ENCODE measurements around the gene RALGPS1. TPM values are rescaled to one million over a fixed set of nuclear protein-coding genes. Genes with fewer than 3 reads are reported as not detected.
"Not testable (repeated sequence)": the region's sequence is repeated elsewhere in the genome, so short reads cannot be mapped to it uniquely, and the experiment has no call there.

Gene RALGPS1
- total RNA-seq, 2 experiments from 2014 or later = 1.5 to 1.7 TPM

- POLR2A ChIA-PET = no interaction called here
- CTCF ChIA-PET = no interaction called here
These were observed 224.6 kb downstream of the RALGPS1 start for GRCh38 chr9:127139071-127139731.

GRCh38 chr9:127139775-127140174, 225.2 kb downstream of the RALGPS1 start:
- ChIA-PET CTCF (no interaction called here), POLR2A (no interaction called here)

GRCh38 chr9:127140181-127140580, 225.6 kb downstream of the RALGPS1 start:
- POLR2A ChIA-PET = no interaction called here
- CTCF ChIA-PET = no interaction called here

- ChIA-PET CTCF (interaction anchor here (0.6 to 0.9 kb wide), 2 partner anchors 10 to 368 kb away, joined by 4 to 5 read pairs; no protein-coding TSS in a partner anchor), POLR2A (no interaction called here)
These were observed 226.5 kb downstream of the RALGPS1 start for GRCh38 chr9:127140842-127141675.

- CTCF ChIA-PET = no interaction called here
- POLR2A ChIA-PET = no interaction called here
These were observed 227.7 kb downstream of the RALGPS1 start for GRCh38 chr9:127142291-127142690.

- POLR2A ChIA-PET = no interaction called here
- CTCF ChIA-PET = no interaction called here
These were observed 228.4 kb downstream of the RALGPS1 start for GRCh38 chr9:127142931-127143464.

GRCh38 chr9:127143920-127144465, 229.4 kb downstream of the RALGPS1 start:
- CTCF ChIA-PET = no interaction called here
- POLR2A ChIA-PET = no interaction called here

GRCh38 chr9:127144670-127145445, 230.3 kb downstream of the RALGPS1 start:
- ChIA-PET CTCF (no interaction called here), POLR2A (no interaction called here)

GRCh38 chr9:127146841-127147240, 232.3 kb downstream of the RALGPS1 start:
- CTCF ChIA-PET = interaction anchor here (0.7 kb wide), 1 partner anchor 206 kb away, joined by 3 read pairs; no protein-coding TSS in a partner anchor

GRCh38 chr9:127147251-127147650, 232.7 kb downstream of the RALGPS1 start:
- ChIA-PET POLR2A (no interaction called here), CTCF (no interaction called here)

More at GRCh38 chr9:127146841-127147240, 232.3 kb downstream of the RALGPS1 start:
- POLR2A ChIA-PET = not testable (repeated sequence)

GRCh38 chr9:127148014-127148413, 233.4 kb downstream of the RALGPS1 start:
- ChIA-PET POLR2A (no interaction called here), CTCF (no interaction called here)

- CTCF ChIA-PET = interaction anchor here (1.1 kb wide), 1 partner anchor 50 kb away, joined by 3 read pairs; no protein-coding TSS in a partner anchor
- POLR2A ChIA-PET = no interaction called here
These were observed 234.4 kb downstream of the RALGPS1 start for GRCh38 chr9:127149010-127149409.

- ChIA-PET POLR2A (no interaction called here), CTCF (interaction anchor here (1.1 kb wide), 1 partner anchor 49 kb away, joined by 3 read pairs; no protein-coding TSS in a partner anchor)
These were observed 235.1 kb downstream of the RALGPS1 start for GRCh38 chr9:127149463-127150390.

GRCh38 chr9:127153501-127153900, 238.9 kb downstream of the RALGPS1 start:
- POLR2A ChIA-PET = no interaction called here
- CTCF ChIA-PET = interaction anchor here (1.0 kb wide), 1 partner anchor 10 kb away, joined by 3 read pairs; no protein-coding TSS in a partner anchor

GRCh38 chr9:127154003-127154389, 239.4 kb downstream of the RALGPS1 start:
- POLR2A ChIA-PET = no interaction called here
- CTCF ChIA-PET = no interaction called here

- CTCF ChIA-PET = no interaction called here
- POLR2A ChIA-PET = no interaction called here
These were observed 240.0 kb downstream of the RALGPS1 start for GRCh38 chr9:127154390-127155191.

- ChIA-PET CTCF (no interaction called here), POLR2A (no interaction called here)
These were observed 240.9 kb downstream of the RALGPS1 start for GRCh38 chr9:127155314-127155960.
